SJSA1 (cell line): ENCODE results near the gene SGMS1. TPM values are rescaled to one million over a fixed set of nuclear protein-coding genes. Genes with fewer than 3 reads are reported as not detected.
A peak's percentile ranks its signal among the peaks of the same experiment; 100 is the strongest.

ENCODE experiments used
- DNase-seq, 2 experiments: peaks; one replicate each; pipeline ENCODE4 v3.0.0-alpha.2; 2015 to 2020; ENCODE audit warnings: low spot score in 2 of 2, low read depth in 1 of 2
- H3K27ac ChIP-seq: fragments of 250-450 bp; sonication (Bioruptor Pico); 2 replicates; pipeline ENCODE4 v1.5.1; 2020; ENCODE audit warnings: mild to moderate bottlenecking, moderate library complexity
- H3K27me3 ChIP-seq: fragments of 250-450 bp; sonication (Bioruptor Pico); replicated peaks from 2 replicates; pipeline ENCODE4 v1.5.1; 2020; ENCODE audit warnings: mild to moderate bottlenecking, moderate library complexity
- H3K36me3 ChIP-seq: fragments of 250-450 bp; sonication (Bioruptor Pico); 2 replicates; pipeline ENCODE4 v1.5.1; 2020; ENCODE audit warnings: mild to moderate bottlenecking
- H3K4me1 ChIP-seq: fragments of 250-450 bp; sonication (Bioruptor Pico); replicated peaks from 2 replicates; pipeline ENCODE4 v1.6.1; 2021; ENCODE audit warnings: mild to moderate bottlenecking
- H3K4me3 ChIP-seq: fragments of 250-450 bp; sonication (Bioruptor Pico); 2 replicates; pipeline ENCODE4 v1.5.1; 2020; ENCODE audit warnings: mild to moderate bottlenecking
- H3K9me3 ChIP-seq: fragments of 250-450 bp; sonication (Bioruptor Pico); replicated peaks from 2 replicates; pipeline ENCODE4 v1.5.1; 2020; ENCODE audit warnings: mild to moderate bottlenecking
- total RNA-seq: library from RNA; depleted of rRNA; stranded (reverse); fragments of >200 nt; shearing (Covaris generic); gene quantifications from 2 replicates; pipeline ENCODE4 v1.2.3, GENCODE V29; 2014

Gene SGMS1
- total RNA-seq, 1 experiment from 2014 or later: 109 TPM

DNA sequence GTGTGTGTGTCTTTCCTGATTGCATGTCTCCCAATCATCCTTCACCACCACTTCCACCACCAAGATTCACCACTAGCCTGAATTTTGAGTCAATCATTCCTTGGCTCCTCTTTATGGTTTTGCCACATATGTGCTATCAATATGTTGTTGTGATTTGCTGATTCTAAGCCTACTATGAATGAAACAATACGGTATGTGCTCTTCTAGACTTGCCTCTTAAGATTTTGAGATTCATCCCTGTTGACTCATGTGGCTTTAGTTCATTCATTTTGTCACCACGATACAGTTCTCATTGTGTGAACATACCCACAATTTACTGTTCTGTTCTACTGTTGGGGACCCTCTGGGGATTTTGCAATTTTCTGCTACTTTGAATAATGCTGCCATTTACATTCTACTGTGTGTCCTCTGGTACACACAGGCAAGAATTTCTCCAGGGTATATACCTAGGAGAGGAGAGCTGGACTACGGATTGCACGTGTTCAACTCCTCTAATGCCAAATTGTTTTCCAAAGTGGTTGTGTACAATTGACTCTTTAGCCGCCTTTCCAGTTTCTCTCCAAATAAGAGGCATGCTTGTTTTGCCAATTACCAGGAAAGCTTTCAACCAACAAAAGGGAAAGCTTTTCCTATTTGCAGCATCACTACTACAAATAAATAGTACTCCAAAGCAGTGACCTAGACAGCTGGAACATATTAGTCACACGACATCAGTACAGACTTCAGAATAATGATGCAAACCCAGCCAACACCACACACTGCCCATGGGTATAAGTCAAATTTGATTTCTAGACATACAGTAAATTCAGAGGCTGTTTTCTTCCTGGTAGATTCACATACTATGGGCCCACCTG is 30.0 kb downstream of the SGMS1 start:
- no peaks in the 10 kb centered on the region for H3K9me3 ChIP-seq
- H3K27me3 ChIP-seq: no peaks in the 10 kb centered on the region
- DNase-seq: peak in 1 of 2 experiments; percentile 66
- H3K27ac ChIP-seq: peak overlapping the region; percentile 69
- H3K4me3 ChIP-seq: no peak overlapping the region
- H3K36me3 ChIP-seq: no peaks in the 10 kb centered on the region
- H3K4me1 ChIP-seq: peaks cover 28% of the 10 kb centered on the region

DNA sequence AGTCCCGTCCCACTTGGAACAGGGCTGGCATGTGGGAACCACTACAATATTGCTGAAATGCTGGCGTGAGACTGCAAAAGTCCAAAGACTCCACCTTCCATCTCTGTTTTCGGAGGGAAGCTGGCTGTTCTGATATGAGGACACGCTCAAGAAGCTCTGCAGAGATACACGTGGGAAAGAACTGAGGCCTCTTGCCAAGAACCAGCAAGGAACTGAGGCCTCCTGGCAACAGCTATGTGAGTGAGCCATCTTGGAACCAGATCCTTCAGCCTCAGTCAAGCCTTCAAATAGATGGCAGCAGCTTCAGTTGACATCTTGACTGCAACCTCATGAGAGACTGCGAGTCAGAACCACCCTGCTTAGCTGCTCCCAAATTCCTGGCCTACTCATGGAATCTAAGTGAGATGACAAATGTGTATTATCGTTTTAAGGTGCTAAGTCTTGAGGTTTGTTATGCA is 30.8 kb downstream of the SGMS1 start:
- H3K9me3 ChIP-seq: no peaks in the 10 kb centered on the region
- peak overlapping the region; percentile 69; the same call in 1 of the 2 replicates for H3K27ac ChIP-seq
- H3K27me3 ChIP-seq: no peaks in the 10 kb centered on the region
- no peaks in the 10 kb centered on the region for H3K36me3 ChIP-seq
- H3K4me1 ChIP-seq: peaks cover 28% of the 10 kb centered on the region
- no peak overlapping the region for H3K4me3 ChIP-seq
- no peak for DNase-seq

DNA sequence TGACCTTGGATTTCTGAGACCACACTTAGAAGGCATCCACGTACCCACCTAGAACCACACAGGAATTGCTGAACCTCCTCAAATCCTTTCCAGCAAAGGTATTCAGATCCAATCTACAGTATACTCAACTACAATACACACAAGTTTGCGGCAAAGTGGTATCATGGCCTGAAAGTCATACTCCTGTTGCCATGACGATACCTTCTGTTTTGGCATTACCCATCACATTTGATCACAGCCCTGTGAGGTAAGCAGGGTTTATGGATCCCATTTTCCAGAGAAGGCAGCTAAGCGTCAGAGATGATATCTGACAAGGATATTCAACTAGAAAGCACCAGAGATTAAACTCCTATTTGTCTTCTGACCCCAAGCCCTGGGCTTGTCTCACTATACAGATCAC is 32.8 kb downstream of the SGMS1 start:
- Histone ChIP-seq H3K4me1 (peaks cover 38% of the 10 kb centered on the region), H3K9me3 (no peaks in the 10 kb centered on the region), H3K27me3 (no peaks in the 10 kb centered on the region), H3K4me3 (no peak overlapping the region), H3K36me3 (no peaks in the 10 kb centered on the region), H3K27ac (no peak overlapping the region)
- DNase-seq: no peak

DNA sequence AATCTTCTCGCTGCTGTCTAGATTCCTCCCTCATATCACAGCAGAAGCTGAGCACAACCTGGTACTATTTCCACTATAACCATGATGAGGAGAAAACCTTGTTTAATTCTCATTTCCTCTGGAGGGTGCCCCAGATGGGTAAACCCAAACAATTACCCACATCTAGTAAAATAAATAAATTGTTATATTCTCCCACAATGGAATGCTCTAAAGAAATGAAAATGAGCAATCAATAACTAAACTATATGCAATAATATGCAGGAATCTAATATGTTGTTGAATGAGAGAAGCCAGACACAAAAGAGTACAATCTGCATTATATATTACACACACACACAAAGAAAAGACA is 37.0 kb downstream of the SGMS1 start:
- peak overlapping the region; percentile 43; the same call in 1 of the 2 replicates for H3K27ac ChIP-seq
- peaks cover 12% of the 10 kb centered on the region for H3K4me1 ChIP-seq
- no peaks in the 10 kb centered on the region for H3K9me3 ChIP-seq
- no peaks in the 10 kb centered on the region for H3K36me3 ChIP-seq
- no peaks in the 10 kb centered on the region for H3K27me3 ChIP-seq
- DNase-seq: no peak
- H3K4me3 ChIP-seq: no peak overlapping the region

DNA sequence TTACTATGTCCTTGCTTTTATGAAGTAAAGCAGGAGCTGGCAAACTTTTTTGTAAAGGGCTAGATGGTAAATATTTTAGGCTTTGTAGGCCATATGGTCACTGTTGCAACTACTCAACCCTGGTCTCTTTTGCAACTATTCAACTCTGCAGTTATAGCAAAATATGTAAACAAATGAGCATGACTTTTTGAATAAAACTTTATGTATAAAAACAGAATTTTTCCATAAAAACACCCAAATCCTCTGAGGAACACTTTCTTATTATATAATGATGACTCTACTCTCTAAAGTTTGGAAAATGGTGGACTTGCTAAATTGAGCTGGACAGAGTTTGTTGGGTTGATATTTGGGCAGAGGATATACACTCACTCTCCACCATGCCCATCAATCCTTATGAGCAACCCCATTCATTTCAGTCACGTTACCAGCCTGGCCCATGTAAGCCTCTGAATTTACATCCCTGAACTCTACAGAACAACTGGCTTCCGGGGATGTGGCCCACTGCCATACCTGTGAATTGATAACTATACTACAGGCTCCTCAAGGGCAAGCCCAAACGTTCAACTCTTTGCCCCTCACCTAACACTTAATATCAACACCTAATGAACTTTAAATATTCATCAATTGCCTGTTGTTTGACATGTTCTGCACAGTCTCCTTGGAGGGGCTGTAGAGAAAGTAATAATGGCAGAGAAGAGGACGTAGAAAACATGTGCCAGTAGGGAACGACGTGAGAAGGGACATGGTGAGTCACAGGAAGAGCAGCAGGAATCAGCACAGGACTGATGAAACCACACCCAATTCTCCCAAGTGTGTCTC is 37.6 kb downstream of the SGMS1 start:
- peak in 1 of 2 experiments; percentile 11 for DNase-seq
- Histone ChIP-seq H3K9me3 (no peaks in the 10 kb centered on the region), H3K27ac (peak overlapping the region; percentile 43; the same call in 1 of the 2 replicates), H3K4me3 (no peak overlapping the region), H3K27me3 (no peaks in the 10 kb centered on the region), H3K36me3 (no peaks in the 10 kb centered on the region), H3K4me1 (peaks cover 10% of the 10 kb centered on the region)

DNA sequence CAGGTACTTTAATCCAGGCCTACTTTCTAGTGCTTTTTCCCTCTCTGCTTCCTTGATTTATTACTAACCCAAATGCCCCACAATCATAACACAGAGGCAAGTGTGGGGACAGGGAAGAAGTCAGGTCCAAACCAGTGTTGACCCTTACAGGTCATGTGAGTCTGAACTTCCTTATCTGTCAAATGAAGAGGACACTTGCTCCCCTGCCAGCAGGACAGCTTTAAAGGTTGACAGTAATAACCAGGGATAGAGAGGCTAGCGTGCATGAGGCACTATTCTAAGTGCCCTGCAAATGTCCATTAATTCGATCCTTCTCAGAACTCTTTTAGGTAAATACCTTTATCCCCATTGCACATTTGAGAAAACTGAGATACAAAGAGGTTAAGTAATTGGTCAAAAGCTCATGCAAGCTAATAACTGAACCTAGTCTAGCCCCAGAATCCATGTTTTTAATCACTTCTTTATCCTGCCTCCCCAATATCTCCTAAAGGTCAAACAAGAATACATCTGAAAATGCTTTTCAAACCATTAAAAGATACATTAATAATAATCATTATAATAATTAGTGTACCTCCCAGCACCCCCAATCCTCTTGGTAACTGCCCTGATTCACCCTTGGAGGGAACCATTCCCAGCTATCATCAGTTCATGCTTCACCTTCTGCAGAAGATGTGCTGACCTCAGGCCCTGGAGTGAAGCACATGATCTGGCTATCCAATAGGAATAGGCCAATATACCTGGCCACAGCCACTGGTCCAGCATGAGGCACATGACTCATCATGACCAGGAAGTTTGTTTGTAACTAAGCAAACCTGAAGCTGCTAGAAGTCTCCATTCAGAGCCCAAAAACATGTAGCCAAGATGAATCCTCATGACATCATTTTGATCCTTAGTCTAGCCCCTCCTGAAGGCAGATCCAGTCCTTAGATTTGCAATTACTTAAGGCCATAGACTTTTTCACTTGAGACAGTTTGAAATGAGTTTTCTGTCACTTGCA is 40.7 kb downstream of the SGMS1 start:
- Histone ChIP-seq H3K4me1 (peaks cover 17% of the 10 kb centered on the region), H3K36me3 (no peaks in the 10 kb centered on the region), H3K4me3 (no peak overlapping the region), H3K9me3 (no peaks in the 10 kb centered on the region), H3K27ac (no peak overlapping the region), H3K27me3 (no peaks in the 10 kb centered on the region)
- DNase-seq: no peak

DNA sequence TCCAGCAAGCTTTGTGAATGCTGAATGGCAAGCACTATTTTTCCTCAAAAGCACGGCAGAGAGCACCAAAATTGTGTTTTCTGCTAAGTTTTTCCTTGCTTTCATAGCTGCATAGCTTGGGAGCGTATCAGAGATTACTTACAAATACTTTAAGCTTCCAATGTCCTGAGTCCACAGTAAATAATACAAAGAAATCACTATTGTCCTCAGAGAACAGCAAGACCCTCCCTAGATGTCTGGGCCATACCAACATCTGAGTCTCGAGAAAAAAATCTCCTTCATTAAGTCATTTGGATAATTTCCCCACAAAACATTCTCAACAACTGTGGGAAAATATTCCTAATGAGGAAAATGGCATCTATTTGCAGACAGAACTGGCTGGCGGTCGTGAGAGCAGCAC is 41.7 kb downstream of the SGMS1 start:
- Histone ChIP-seq H3K27ac (no peak overlapping the region), H3K4me3 (no peak overlapping the region), H3K4me1 (peaks cover 27% of the 10 kb centered on the region), H3K36me3 (no peaks in the 10 kb centered on the region), H3K9me3 (no peaks in the 10 kb centered on the region), H3K27me3 (no peaks in the 10 kb centered on the region)
- DNase-seq: no peak

DNA sequence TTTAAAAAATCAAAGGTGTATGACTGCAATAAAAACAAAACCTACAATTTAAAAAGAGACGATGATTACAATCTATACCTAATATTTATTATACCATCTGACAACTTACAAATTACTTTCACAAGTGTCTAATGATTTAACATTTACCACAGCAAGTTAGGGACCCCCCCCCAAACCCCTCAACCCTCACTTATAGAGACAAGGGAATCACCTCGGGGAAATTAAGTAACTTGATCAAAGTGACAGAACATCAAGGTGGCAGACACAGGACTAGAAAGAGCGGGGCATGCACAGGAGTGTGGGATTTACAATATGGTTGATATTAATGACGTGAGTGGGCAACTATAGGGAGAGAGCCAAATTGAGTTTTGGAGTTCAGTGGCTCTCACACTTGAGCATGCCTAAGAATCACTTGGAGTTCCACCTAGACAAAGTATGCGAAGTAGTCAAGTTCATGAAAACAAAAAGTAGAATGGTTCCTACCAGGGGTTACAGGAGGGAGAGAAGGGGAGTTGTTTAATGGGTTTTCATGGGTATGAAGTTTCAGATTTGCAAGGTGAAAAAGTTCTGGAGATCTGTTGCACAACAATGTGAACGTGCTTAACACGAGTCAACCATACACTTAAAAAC is 43.4 kb downstream of the SGMS1 start:
- Histone ChIP-seq H3K36me3 (no peaks in the 10 kb centered on the region), H3K27me3 (no peaks in the 10 kb centered on the region), H3K27ac (no peak overlapping the region), H3K9me3 (no peaks in the 10 kb centered on the region), H3K4me3 (no peak overlapping the region), H3K4me1 (peaks cover 31% of the 10 kb centered on the region)
- DNase-seq: no peak

DNA sequence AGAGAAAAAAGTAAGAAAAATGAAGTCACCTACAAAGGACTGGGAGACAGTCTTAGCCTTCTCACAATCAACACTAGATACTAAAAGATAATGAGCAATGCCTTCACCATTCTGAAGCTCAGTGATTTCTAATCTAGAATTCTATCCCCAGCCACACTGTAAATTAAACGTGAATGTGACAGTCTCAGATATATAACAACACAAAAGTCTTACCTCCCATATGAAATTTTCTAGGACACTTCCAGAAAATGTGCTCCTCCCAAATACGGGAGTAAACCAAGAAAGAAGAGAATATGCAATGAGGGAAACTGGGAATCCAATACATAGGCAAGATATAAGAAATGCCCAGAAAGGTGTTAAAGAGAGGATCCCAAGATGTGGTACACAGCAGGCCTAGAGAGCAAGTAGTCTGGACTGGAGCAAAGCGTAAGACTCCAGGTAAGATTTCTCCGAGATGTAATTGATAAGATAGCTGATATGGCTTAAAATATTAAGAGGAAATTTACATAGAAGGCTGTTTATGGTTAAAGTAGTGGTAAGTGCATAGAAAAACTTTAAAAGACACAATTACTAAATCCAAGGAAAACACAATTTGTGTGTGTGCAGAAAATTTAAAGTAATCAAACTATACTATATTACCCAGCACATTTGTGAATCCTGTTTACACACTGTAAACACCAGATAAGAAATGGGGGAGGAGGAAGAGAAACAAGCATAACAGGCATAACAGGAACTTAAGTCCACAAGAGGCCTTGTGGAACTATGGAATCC is 44.1 kb downstream of the SGMS1 start:
- H3K27me3 ChIP-seq: no peaks in the 10 kb centered on the region
- no peaks in the 10 kb centered on the region for H3K36me3 ChIP-seq
- H3K4me1 ChIP-seq: peaks cover 31% of the 10 kb centered on the region
- H3K27ac ChIP-seq: no peak overlapping the region
- H3K4me3 ChIP-seq: no peak overlapping the region
- no peak for DNase-seq
- H3K9me3 ChIP-seq: no peaks in the 10 kb centered on the region

DNA sequence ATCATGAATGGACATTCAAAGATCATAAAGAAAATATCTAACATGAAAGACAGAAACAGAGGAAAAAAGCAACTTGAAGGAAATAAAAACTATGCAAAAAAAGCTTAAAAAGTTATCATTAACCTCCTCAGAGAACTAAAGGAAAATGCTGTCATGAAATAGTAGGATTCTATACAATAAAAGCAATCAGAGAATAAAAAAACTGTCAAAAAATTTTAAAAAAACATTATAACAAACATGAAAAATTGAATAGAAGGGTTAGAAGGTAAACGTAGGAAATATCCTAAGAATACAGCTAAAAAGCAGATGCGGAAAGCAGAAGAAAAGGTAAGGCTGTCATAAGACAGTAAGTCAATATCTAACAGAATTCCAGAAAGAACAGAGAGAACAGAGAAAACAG is 44.8 kb downstream of the SGMS1 start:
- Histone ChIP-seq H3K27me3 (no peaks in the 10 kb centered on the region), H3K4me3 (no peak overlapping the region), H3K27ac (no peak overlapping the region), H3K4me1 (peaks cover 31% of the 10 kb centered on the region), H3K36me3 (no peaks in the 10 kb centered on the region), H3K9me3 (no peaks in the 10 kb centered on the region)
- DNase-seq: no peak

DNA sequence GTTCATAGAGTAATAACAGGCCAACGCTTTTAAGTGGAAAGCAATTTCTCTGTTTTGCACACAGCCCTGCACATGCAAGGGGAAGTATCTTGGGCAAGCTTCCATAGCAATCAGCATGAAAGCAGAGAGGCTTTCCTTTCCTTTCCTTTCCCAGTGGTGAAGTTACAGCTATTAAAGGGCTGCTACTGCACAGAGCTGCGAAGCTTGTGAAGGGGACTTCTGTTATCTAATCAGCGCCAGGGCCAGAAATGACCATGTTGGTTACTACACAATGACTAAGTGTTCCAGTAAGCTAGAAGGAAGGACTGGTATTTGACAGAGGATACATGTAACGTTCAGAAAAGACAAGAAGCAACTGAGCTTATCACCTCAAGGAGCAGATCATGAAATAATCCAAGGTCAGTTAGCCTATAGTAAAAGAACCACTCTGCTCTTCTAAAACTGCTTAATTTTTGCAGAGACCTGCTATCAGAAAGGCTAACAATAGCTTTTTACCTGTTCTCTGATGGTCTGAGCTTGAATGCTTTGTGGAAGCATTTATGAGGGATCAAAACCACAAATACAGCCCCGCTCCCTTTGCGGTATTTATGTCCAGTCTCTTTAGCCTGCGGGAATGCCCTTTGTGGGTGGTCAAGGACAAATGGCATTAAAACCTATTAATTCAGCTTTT is 45.9 kb downstream of the SGMS1 start:
- Histone ChIP-seq H3K27ac (peak overlapping the region; percentile 6), H3K4me1 (peaks cover 31% of the 10 kb centered on the region), H3K36me3 (no peaks in the 10 kb centered on the region), H3K9me3 (no peaks in the 10 kb centered on the region), H3K27me3 (no peaks in the 10 kb centered on the region), H3K4me3 (no peak overlapping the region)
- DNase-seq: peak in 1 of 2 experiments; percentile 44

DNA sequence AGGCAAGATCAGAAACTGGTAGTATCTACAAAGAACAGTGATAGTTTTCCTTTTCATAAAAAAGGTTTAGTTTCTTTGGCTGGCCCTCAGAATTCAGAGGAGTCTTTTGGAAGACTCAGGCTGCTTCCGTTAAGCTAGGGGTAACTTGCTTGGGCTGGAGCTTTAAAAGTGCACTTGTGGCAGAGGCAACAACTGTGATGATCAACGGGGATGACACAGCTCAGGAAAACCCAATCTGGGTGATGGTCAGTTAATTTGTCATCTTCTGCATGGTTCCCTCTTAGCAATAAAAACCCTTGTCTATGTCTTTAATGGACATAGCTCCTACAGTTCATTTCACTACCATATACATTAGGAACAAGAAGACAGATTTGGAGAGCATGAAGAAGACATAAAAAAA is 46.7 kb downstream of the SGMS1 start:
- no peak for DNase-seq
- Histone ChIP-seq H3K27ac (peak overlapping the region; percentile 18; the same call in 1 of the 2 replicates), H3K4me1 (peaks cover 31% of the 10 kb centered on the region), H3K4me3 (no peak overlapping the region), H3K27me3 (no peaks in the 10 kb centered on the region), H3K36me3 (no peaks in the 10 kb centered on the region), H3K9me3 (no peaks in the 10 kb centered on the region)
